ENCODE data around the gene KANK2. TPM values are rescaled to one million over a fixed set of nuclear protein-coding genes. Genes with fewer than 3 reads are reported as not detected.
A peak's percentile ranks its signal among the peaks of the same experiment; 100 is the strongest.

KANK2 gene
- total RNA-seq, 1 experiment from 2014 or later = 0.19 TPM

GRCh38 chr19:11230621-11231386, 33.5 kb upstream of the KANK2 start:
- H3K4me2 ChIP-seq (ENCODE audit: low read depth, low read length, poor library complexity, severe bottlenecking) = no peak overlapping the region
- DNase-seq = no peak

GRCh38 chr19:11227195-11227886, 30.0 kb upstream of the KANK2 start:
- peaks cover 10% of the 10 kb centered on the region for H3K4me1 ChIP-seq (ENCODE audit: low read length)
- H3K36me3 ChIP-seq (ENCODE audit: insufficient read depth, low read length) = no peaks in the 10 kb centered on the region
- no peaks in the 10 kb centered on the region for H3K27me3 ChIP-seq (ENCODE audit: low read length)
- H4K20me1 ChIP-seq (ENCODE audit: insufficient read depth, low read depth, low read length) = no peaks in the 10 kb centered on the region
- peak; percentile 80 for DNase-seq
- H3K9me3 ChIP-seq (ENCODE audit: low read length) = no peaks in the 10 kb centered on the region
- no peak overlapping the region for H3K9ac ChIP-seq (ENCODE audit: low read length)
- H3K27ac ChIP-seq (ENCODE audit: low read length) = no peak overlapping the region
- H3K4me2 ChIP-seq (ENCODE audit: low read depth, low read length, poor library complexity, severe bottlenecking) = no peak overlapping the region
- no peaks in the 10 kb centered on the region for H3K9me2 ChIP-seq (replicated peaks; ENCODE audit: insufficient read depth, low read length)
- H2AFZ ChIP-seq (ENCODE audit: low read length) = no peak overlapping the region
- H3K4me3 ChIP-seq (ENCODE audit: low read length) = no peak overlapping the region
- no peaks in the 10 kb centered on the region for H3K79me2 ChIP-seq (ENCODE audit: low read length)

More at GRCh38 chr19:11230621-11231386, 33.5 kb upstream of the KANK2 start:
- H3K4me3 ChIP-seq (ENCODE audit: low read length) = no peak overlapping the region
- peaks cover 10% of the 10 kb centered on the region for H3K4me1 ChIP-seq (ENCODE audit: low read length)
- H4K20me1 ChIP-seq (ENCODE audit: insufficient read depth, low read depth, low read length) = no peaks in the 10 kb centered on the region
- H3K27me3 ChIP-seq (ENCODE audit: low read length) = no peaks in the 10 kb centered on the region
- no peak overlapping the region for H3K27ac ChIP-seq (ENCODE audit: low read length)
- no peaks in the 10 kb centered on the region for H3K9me3 ChIP-seq (ENCODE audit: low read length)
- H3K9me2 ChIP-seq (replicated peaks; ENCODE audit: insufficient read depth, low read length) = no peaks in the 10 kb centered on the region
- no peaks in the 10 kb centered on the region for H3K79me2 ChIP-seq (ENCODE audit: low read length)
- H3K36me3 ChIP-seq (ENCODE audit: insufficient read depth, low read length) = no peaks in the 10 kb centered on the region
- H3K9ac ChIP-seq (ENCODE audit: low read length) = no peak overlapping the region
- H2AFZ ChIP-seq (ENCODE audit: low read length) = no peak overlapping the region

GRCh38 chr19:11226716-11227166, 29.4 kb upstream of the KANK2 start:
- no peaks in the 10 kb centered on the region for H3K9me3 ChIP-seq (ENCODE audit: low read length)
- H3K4me2 ChIP-seq (ENCODE audit: low read depth, low read length, poor library complexity, severe bottlenecking) = no peak overlapping the region
- no peak overlapping the region for H3K4me3 ChIP-seq (ENCODE audit: low read length)
- no peak overlapping the region for H3K9ac ChIP-seq (ENCODE audit: low read length)
- H3K27me3 ChIP-seq (ENCODE audit: low read length) = no peaks in the 10 kb centered on the region
- no peaks in the 10 kb centered on the region for H3K9me2 ChIP-seq (replicated peaks; ENCODE audit: insufficient read depth, low read length)
- peaks cover 5% of the 10 kb centered on the region for H3K4me1 ChIP-seq (ENCODE audit: low read length)
- no peaks in the 10 kb centered on the region for H3K79me2 ChIP-seq (ENCODE audit: low read length)
- DNase-seq = no peak
- no peak overlapping the region for H3K27ac ChIP-seq (ENCODE audit: low read length)
- no peak overlapping the region for H2AFZ ChIP-seq (ENCODE audit: low read length)
- H3K36me3 ChIP-seq (ENCODE audit: insufficient read depth, low read length) = no peaks in the 10 kb centered on the region
- H4K20me1 ChIP-seq (ENCODE audit: insufficient read depth, low read depth, low read length) = no peaks in the 10 kb centered on the region

GRCh38 chr19:11225815-11226214, 28.5 kb upstream of the KANK2 start:
- Histone ChIP-seq H3K4me3 (ENCODE audit: low read length) (no peak overlapping the region), H3K9ac (ENCODE audit: low read length) (no peak overlapping the region), H3K79me2 (ENCODE audit: low read length) (no peaks in the 10 kb centered on the region), H2AFZ (ENCODE audit: low read length) (no peak overlapping the region), H3K4me2 (ENCODE audit: low read depth, low read length, poor library complexity, severe bottlenecking) (no peak overlapping the region), H3K27ac (ENCODE audit: low read length) (no peak overlapping the region), H3K36me3 (ENCODE audit: insufficient read depth, low read length) (no peaks in the 10 kb centered on the region), H3K9me3 (ENCODE audit: low read length) (no peaks in the 10 kb centered on the region), H3K4me1 (ENCODE audit: low read length) (no peaks in the 10 kb centered on the region), H3K9me2 (replicated peaks; ENCODE audit: insufficient read depth, low read length) (no peaks in the 10 kb centered on the region), H4K20me1 (ENCODE audit: insufficient read depth, low read depth, low read length) (no peaks in the 10 kb centered on the region), H3K27me3 (ENCODE audit: low read length) (no peaks in the 10 kb centered on the region)
- no peak for DNase-seq

GRCh38 chr19:11225172-11225571, 27.8 kb upstream of the KANK2 start:
- Histone ChIP-seq H3K4me1 (ENCODE audit: low read length) (no peaks in the 10 kb centered on the region), H3K9ac (ENCODE audit: low read length) (no peak overlapping the region), H4K20me1 (ENCODE audit: insufficient read depth, low read depth, low read length) (no peaks in the 10 kb centered on the region), H3K27me3 (ENCODE audit: low read length) (no peaks in the 10 kb centered on the region), H3K79me2 (ENCODE audit: low read length) (no peaks in the 10 kb centered on the region), H2AFZ (ENCODE audit: low read length) (no peak overlapping the region), H3K27ac (ENCODE audit: low read length) (no peak overlapping the region), H3K4me2 (ENCODE audit: low read depth, low read length, poor library complexity, severe bottlenecking) (no peak overlapping the region), H3K4me3 (ENCODE audit: low read length) (no peak overlapping the region), H3K9me3 (ENCODE audit: low read length) (no peaks in the 10 kb centered on the region), H3K9me2 (replicated peaks; ENCODE audit: insufficient read depth, low read length) (no peaks in the 10 kb centered on the region), H3K36me3 (ENCODE audit: insufficient read depth, low read length) (no peaks in the 10 kb centered on the region)
- DNase-seq = no peak

GRCh38 chr19:11224429-11224828, 27.1 kb upstream of the KANK2 start:
- Histone ChIP-seq H3K9me2 (replicated peaks; ENCODE audit: insufficient read depth, low read length) (no peaks in the 10 kb centered on the region), H3K9ac (ENCODE audit: low read length) (no peak overlapping the region), H3K79me2 (ENCODE audit: low read length) (no peaks in the 10 kb centered on the region), H3K4me1 (ENCODE audit: low read length) (no peaks in the 10 kb centered on the region), H3K4me2 (ENCODE audit: low read depth, low read length, poor library complexity, severe bottlenecking) (no peak overlapping the region), H3K27me3 (ENCODE audit: low read length) (no peaks in the 10 kb centered on the region), H3K36me3 (ENCODE audit: insufficient read depth, low read length) (no peaks in the 10 kb centered on the region), H3K4me3 (ENCODE audit: low read length) (no peak overlapping the region), H4K20me1 (ENCODE audit: insufficient read depth, low read depth, low read length) (no peaks in the 10 kb centered on the region), H2AFZ (ENCODE audit: low read length) (no peak overlapping the region), H3K27ac (ENCODE audit: low read length) (no peak overlapping the region), H3K9me3 (ENCODE audit: low read length) (no peaks in the 10 kb centered on the region)
- DNase-seq = no peak

- H4K20me1 ChIP-seq (ENCODE audit: insufficient read depth, low read depth, low read length) = no peaks in the 10 kb centered on the region
- H3K9me2 ChIP-seq (replicated peaks; ENCODE audit: insufficient read depth, low read length) = no peaks in the 10 kb centered on the region
- H3K4me3 ChIP-seq (ENCODE audit: low read length) = no peak overlapping the region
- H3K36me3 ChIP-seq (ENCODE audit: insufficient read depth, low read length) = no peaks in the 10 kb centered on the region
- no peak overlapping the region for H3K4me2 ChIP-seq (ENCODE audit: low read depth, low read length, poor library complexity, severe bottlenecking)
- no peak overlapping the region for H3K27ac ChIP-seq (ENCODE audit: low read length)
- no peak overlapping the region for H3K9ac ChIP-seq (ENCODE audit: low read length)
- no peak for DNase-seq
- H3K9me3 ChIP-seq (ENCODE audit: low read length) = no peaks in the 10 kb centered on the region
- no peaks in the 10 kb centered on the region for H3K4me1 ChIP-seq (ENCODE audit: low read length)
- H3K27me3 ChIP-seq (ENCODE audit: low read length) = no peaks in the 10 kb centered on the region
- H2AFZ ChIP-seq (ENCODE audit: low read length) = no peak overlapping the region
- H3K79me2 ChIP-seq (ENCODE audit: low read length) = no peaks in the 10 kb centered on the region
These were observed 25.9 kb upstream of the KANK2 start for GRCh38 chr19:11223200-11223599.

- no peak overlapping the region for H3K9ac ChIP-seq (ENCODE audit: low read length)
- no peak for DNase-seq
- H3K36me3 ChIP-seq (ENCODE audit: insufficient read depth, low read length) = no peaks in the 10 kb centered on the region
- no peaks in the 10 kb centered on the region for H3K4me1 ChIP-seq (ENCODE audit: low read length)
- no peaks in the 10 kb centered on the region for H4K20me1 ChIP-seq (ENCODE audit: insufficient read depth, low read depth, low read length)
- H3K9me3 ChIP-seq (ENCODE audit: low read length) = no peaks in the 10 kb centered on the region
- H3K4me3 ChIP-seq (ENCODE audit: low read length) = no peak overlapping the region
- no peaks in the 10 kb centered on the region for H3K79me2 ChIP-seq (ENCODE audit: low read length)
- no peak overlapping the region for H3K4me2 ChIP-seq (ENCODE audit: low read depth, low read length, poor library complexity, severe bottlenecking)
- no peak overlapping the region for H2AFZ ChIP-seq (ENCODE audit: low read length)
- H3K27ac ChIP-seq (ENCODE audit: low read length) = no peak overlapping the region
- no peaks in the 10 kb centered on the region for H3K27me3 ChIP-seq (ENCODE audit: low read length)
- H3K9me2 ChIP-seq (replicated peaks; ENCODE audit: insufficient read depth, low read length) = no peaks in the 10 kb centered on the region
These were observed 23.8 kb upstream of the KANK2 start for GRCh38 chr19:11221082-11221598.

Measured in Karpas-422 (cell line).